Uterus (tissue), 4 donors: Measurements from ENCODE around the gene PRSS27. TPM values are rescaled to one million over a fixed set of nuclear protein-coding genes. Genes with fewer than 3 reads are reported as not detected.
"Not testable (repeated sequence)": the region's sequence is repeated elsewhere in the genome, so short reads cannot be mapped to it uniquely, and the experiment has no call there.

Source experiments
- DNase-seq, 2 donors: peaks; one replicate each; pipeline ENCODE4 v3.0.0-alpha.2; 2019 to 2020
- H3K27ac ChIP-seq, 2 donors: fragments of 200-600 bp; sonication (generic); 1 replicate in 1 of 2; 2 replicates in 1 of 2; pipeline ENCODE4 v1.5.1; 2016 to 2018
- H3K27me3 ChIP-seq, 2 donors: fragments of 200-600 bp; sonication (generic); one replicate each; pipeline ENCODE4 v1.5.1; 2018 to 2019; ENCODE audit warnings: control low read depth in 1 of 2
- H3K36me3 ChIP-seq, 2 donors: fragments of 200-600 bp; sonication (generic); one replicate each; pipeline ENCODE4 v1.5.1; 2019; ENCODE audit warnings: control low read depth in 1 of 2
- H3K4me1 ChIP-seq, 2 donors: fragments of 200-600 bp; sonication (generic); one replicate each; pipeline ENCODE4 v1.5.1; 2018 to 2019; ENCODE audit warnings: control low read depth in 1 of 2
- H3K4me3 ChIP-seq, 2 donors: fragments of 200-600 bp; sonication (generic); 1 replicate in 1 of 2; 2 replicates in 1 of 2; pipeline ENCODE4 v1.5.1; 2018 to 2019; ENCODE audit warnings: mild to moderate bottlenecking in 1 of 2
- H3K9me3 ChIP-seq, 2 donors: fragments of 200-600 bp; sonication (generic); one replicate each; pipeline ENCODE4 v1.5.1; 2019; ENCODE audit warnings: control low read depth in 1 of 2
- POLR2A ChIP-seq, 2 donors: fragments of 450-650 bp; IDR thresholded peaks; one replicate each; pipeline ENCODE4 v1.6.1; 2016; ENCODE audit warnings: antibody characterized with exemption in 2 of 2, mild to moderate bottlenecking in 1 of 2, moderate library complexity in 1 of 2
- intact Hi-C: fragments of 100-400 bp; cut with DNase I; formaldehyde crosslinking; loops from one replicate; pipeline ENCODE4 v1.15.1; 2023; ENCODE audit warnings: low total_unique reads
- total RNA-seq, 4 donors: library from RNA; depleted of rRNA in 3 of 4; stranded (reverse); fragments of >200 nt in 3 of 4; gene quantifications; one replicate each; pipeline versions ENCODE4 v1.1.0 to v1.2.4, GENCODE V29; 2014 to 2023
- TF ChIP-seq, protein P1 (sequence below), 4 experiments: fragments of 200-600 bp in 2 of 4; fragments of 450-650 bp in 2 of 4; sonication (generic) in 2 of 4; IDR thresholded peaks; one replicate each; pipeline ENCODE4 v1.5.1; 2016 to 2019; ENCODE audit warnings: antibody characterized with exemption in 4 of 4, mild to moderate bottlenecking in 2 of 4, moderate library complexity in 1 of 4
- donor health status: DM: yes; HTN: yes; CAD: no.

The PRSS27 gene
- total RNA-seq, 4 donors from 2014 or later = 0.83 to 1.3 TPM; not detected in 2

DNA sequence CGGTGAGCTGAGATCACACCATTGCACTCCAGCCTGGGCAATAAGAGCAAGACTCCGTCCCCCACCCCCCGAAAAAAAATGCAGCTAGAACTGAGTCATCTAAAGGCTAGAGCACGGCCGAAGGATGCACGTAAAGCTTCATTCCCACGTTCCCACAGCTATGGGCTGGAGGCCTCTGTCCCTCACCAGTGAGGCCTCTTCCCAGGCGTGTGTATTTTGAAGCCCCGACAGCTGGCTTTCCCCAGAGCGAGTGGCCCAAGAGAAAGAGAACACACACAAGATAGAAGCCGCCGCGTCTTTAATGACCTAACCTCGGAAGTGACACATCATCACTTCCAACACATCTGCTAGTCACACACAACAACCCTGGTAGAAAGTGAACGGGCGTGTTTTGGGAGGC, 44.3 kb downstream of the PRSS27 start:
- Histone ChIP-seq H3K36me3 (no peaks in the 10 kb centered on the region), H3K4me3 (no peak overlapping the region), H3K27me3 (no peaks in the 10 kb centered on the region), H3K4me1 (peaks cover 0 to 3% of the 10 kb centered on the region in 2 donors), H3K27ac (no peak overlapping the region), H3K9me3 (no peaks in the 10 kb centered on the region)
- intact Hi-C loops = no loop called here
- no peak for TF ChIP-seq POLR2A (IDR thresholded peaks at IDR 0.05)
- TF ChIP-seq, protein P1, sequence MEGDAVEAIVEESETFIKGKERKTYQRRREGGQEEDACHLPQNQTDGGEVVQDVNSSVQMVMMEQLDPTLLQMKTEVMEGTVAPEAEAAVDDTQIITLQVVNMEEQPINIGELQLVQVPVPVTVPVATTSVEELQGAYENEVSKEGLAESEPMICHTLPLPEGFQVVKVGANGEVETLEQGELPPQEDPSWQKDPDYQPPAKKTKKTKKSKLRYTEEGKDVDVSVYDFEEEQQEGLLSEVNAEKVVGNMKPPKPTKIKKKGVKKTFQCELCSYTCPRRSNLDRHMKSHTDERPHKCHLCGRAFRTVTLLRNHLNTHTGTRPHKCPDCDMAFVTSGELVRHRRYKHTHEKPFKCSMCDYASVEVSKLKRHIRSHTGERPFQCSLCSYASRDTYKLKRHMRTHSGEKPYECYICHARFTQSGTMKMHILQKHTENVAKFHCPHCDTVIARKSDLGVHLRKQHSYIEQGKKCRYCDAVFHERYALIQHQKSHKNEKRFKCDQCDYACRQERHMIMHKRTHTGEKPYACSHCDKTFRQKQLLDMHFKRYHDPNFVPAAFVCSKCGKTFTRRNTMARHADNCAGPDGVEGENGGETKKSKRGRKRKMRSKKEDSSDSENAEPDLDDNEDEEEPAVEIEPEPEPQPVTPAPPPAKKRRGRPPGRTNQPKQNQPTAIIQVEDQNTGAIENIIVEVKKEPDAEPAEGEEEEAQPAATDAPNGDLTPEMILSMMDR (IDR thresholded peaks at IDR 0.05) = no peak
- no peak for DNase-seq

DNA sequence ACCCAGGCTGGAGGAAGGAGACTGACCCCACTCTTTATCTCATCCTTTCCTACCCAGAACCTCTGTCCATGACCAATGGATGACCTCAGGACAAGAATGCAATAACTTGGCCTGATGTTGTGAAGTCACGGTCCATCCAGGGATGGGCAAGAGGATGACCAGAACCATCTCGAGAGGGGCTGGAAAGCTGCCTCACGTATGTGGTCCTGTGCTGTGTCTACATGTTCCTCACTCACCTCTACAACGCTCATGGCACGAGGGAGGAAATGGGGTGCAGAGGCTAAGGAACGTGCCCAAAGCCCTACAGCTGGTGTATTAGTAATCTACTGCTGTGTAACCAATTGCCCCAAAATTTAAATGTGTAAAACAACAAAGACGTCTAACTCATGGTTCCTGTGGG, 45.0 kb downstream of the PRSS27 start:
- intact Hi-C loops = no loop called here
- peaks cover 0 to 3% of the 10 kb centered on the region in 2 donors for H3K4me1 ChIP-seq
- TF ChIP-seq, protein P1 (IDR thresholded peaks at IDR 0.05) = no peak
- TF ChIP-seq POLR2A (IDR thresholded peaks at IDR 0.05) = no peak
- no peaks in the 10 kb centered on the region for H3K27me3 ChIP-seq
- no peak overlapping the region for H3K4me3 ChIP-seq
- no peaks in the 10 kb centered on the region for H3K36me3 ChIP-seq
- no peak overlapping the region for H3K27ac ChIP-seq
- DNase-seq = no peak
- H3K9me3 ChIP-seq = no peaks in the 10 kb centered on the region

DNA sequence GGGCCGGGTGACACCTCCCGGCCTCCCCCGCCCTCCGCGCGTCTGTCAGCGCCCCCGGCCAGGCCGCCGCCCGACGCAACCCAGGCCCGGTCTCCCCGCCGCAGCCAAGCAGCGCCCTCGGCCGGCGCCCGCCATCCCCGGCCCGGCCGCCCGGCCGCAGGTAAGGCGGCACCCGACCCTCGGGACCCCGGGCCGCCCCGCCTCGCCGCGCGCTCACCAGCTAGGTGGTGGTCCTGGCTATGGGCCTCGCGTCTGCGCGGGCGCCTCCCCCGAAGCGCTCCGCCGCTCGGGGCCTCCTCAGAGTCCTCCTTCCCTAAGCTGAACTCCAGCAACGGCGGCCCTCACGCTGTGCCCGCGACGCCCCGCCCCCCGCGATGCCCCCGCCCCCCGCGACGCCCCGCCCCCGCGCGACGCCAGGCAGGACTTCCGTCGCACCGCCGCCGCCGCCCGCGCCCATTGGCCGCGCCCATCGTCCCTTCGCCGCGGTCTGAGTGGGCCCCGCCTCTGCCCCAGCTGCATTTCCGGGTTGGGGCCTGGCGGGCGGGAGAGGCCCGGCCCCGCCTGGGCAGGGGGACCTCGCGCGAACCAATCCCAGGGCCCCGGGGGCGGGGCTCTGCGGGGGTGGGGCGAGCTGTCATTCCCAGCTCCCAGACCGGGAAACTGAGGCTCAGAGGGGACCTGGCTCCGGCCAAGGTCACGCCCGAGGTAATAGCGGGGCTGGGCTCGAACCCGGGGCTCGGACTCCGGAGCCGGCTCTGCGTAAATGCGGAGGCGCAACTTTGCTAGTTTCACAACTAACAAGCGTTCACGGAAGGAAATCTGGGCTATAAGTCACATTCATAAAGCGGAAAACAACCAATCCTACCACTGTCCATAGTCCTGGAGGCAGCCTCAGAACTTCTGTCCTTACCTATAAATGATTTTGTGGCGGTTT, 46.7 kb downstream of the PRSS27 start:
- Histone ChIP-seq H3K4me3 (peak overlapping the region; percentile 55 to 65), H3K27me3 (no peaks in the 10 kb centered on the region), H3K27ac (peak overlapping the region; percentile 72 to 78), H3K9me3 (no peaks in the 10 kb centered on the region), H3K4me1 (peaks cover 0 to 3% of the 10 kb centered on the region in 2 donors), H3K36me3 (no peaks in the 10 kb centered on the region)
- peak; percentile 94 to 96 for DNase-seq
- TF ChIP-seq POLR2A (IDR thresholded peaks at IDR 0.05) = peak; percentile 58 to 63
- TF ChIP-seq, protein P1 (IDR thresholded peaks at IDR 0.05) = peak in 1 of 4 experiments; percentile 26
- intact Hi-C loops = no loop called here

DNA sequence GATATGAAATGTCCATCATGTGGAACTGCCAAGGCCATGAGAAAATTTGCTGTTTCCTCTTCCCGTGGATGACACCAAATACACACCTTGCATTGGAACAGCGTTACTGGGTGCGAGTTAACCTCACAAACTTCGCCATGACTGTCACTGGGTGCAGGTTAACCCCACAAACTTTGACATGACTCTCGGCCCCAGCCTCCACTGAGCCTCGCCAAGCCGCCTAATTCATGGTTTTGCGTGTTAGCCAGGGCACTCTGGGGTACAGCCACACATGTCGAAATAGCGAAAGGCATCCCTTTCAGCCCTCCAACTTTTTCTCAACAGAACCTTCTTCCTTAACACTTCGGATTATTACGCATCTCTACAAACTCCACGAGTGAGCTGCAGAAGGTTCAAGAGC, 48.3 kb downstream of the PRSS27 start:
- intact Hi-C loops = no loop called here
- H3K36me3 ChIP-seq = no peaks in the 10 kb centered on the region
- TF ChIP-seq, protein P1 (IDR thresholded peaks at IDR 0.05) = no peak
- no peak for TF ChIP-seq POLR2A (IDR thresholded peaks at IDR 0.05)
- peaks cover 0 to 3% of the 10 kb centered on the region in 2 donors for H3K4me1 ChIP-seq
- H3K27me3 ChIP-seq = no peaks in the 10 kb centered on the region
- no peaks in the 10 kb centered on the region for H3K9me3 ChIP-seq
- no peak overlapping the region for H3K4me3 ChIP-seq
- H3K27ac ChIP-seq = no peak overlapping the region
- DNase-seq = no peak

DNA sequence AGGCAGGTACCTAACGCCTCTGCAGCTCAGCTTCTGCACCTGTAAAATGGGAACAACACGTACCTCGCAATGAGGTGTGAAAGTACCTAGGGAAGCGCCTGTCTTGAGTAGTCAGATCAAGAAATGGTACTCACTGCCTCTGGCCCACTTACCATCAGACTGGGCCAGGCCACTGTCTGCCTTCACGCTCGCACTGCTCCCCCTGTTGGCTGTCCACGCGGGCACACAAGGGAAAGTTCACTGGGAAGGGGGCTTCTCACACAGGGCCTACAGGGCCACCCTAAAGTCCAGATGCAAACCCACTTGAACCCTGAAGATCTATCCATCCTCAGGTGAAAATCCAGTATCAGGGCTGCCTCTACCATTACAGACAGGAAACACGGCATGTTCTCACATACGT, 48.8 kb downstream of the PRSS27 start:
- intact Hi-C loops, H3K27ac ChIP-seq, H3K4me3 ChIP-seq, H3K36me3 ChIP-seq, H3K9me3 ChIP-seq, DNase-seq, H3K4me1 ChIP-seq, H3K27me3 ChIP-seq: not testable (repeated sequence)
